Heart right ventricle (tissue), 16 donors: ENCODE measurements around the gene RFT1. TPM values are rescaled to one million over a fixed set of nuclear protein-coding genes. Genes with fewer than 3 reads are reported as not detected.

Experiments used
- ATAC-seq, 8 donors: fragments of 200-7000 bp; cut with Tn5 transposase; one replicate each; pipeline ENCODE4 v1.9.1; 2020; ENCODE audit warnings: mild to moderate bottlenecking in 8 of 8, moderate library complexity in 8 of 8, moderate number of reproducible peaks in 1 of 8
- DNase-seq, 2 donors: peaks; one replicate each; pipeline ENCODE4 v3.0.0-alpha.2; 2020
- H3K27ac ChIP-seq, 10 donors: fragments of 200-600 bp; sonication (generic) in 2 of 10; one replicate each; pipeline versions ENCODE4 v1.5.0 to v1.8.0; 2020 to 2022; ENCODE audit warnings: mild to moderate bottlenecking in 3 of 10
- H3K27me3 ChIP-seq, 7 donors: fragments of 200-600 bp; one replicate each; pipeline ENCODE4 v1.8.0; 2021 to 2022; ENCODE audit warnings: mild to moderate bottlenecking in 2 of 7
- H3K36me3 ChIP-seq, 9 donors: fragments of 200-600 bp; sonication (generic) in 1 of 9; one replicate each; pipeline versions ENCODE4 v1.5.0 to v1.8.0; 2020 to 2022; ENCODE audit warnings: mild to moderate bottlenecking in 2 of 9
- H3K4me1 ChIP-seq, 9 donors: fragments of 200-600 bp; sonication (generic) in 1 of 9; one replicate each; pipeline versions ENCODE4 v1.5.0 to v1.8.0; 2020 to 2022; ENCODE audit warnings: mild to moderate bottlenecking in 4 of 9
- H3K4me3 ChIP-seq, 10 donors: fragments of 200-600 bp; sonication (generic) in 2 of 10; one replicate each; pipeline versions ENCODE4 v1.5.0 to v1.8.0; 2020 to 2022; ENCODE audit warnings: mild to moderate bottlenecking in 7 of 10, moderate library complexity in 2 of 10
- H3K9me3 ChIP-seq, 11 donors: fragments of 200-600 bp in 10 of 11; sonication (generic) in 2 of 11; one replicate each; pipeline versions ENCODE4 v1.5.0 to v1.8.0; 2013 to 2022; ENCODE audit warnings: mild to moderate bottlenecking in 2 of 11, control low read depth in 1 of 11, moderate library complexity in 1 of 11
- CTCF ChIP-seq, 9 donors: fragments of 200-600 bp; sonication (generic) in 2 of 9; IDR thresholded peaks; one replicate each; pipeline versions ENCODE4 v1.5.0 to v1.8.0; 2021 to 2022; ENCODE audit warnings: antibody characterized with exemption in 9 of 9, mild to moderate bottlenecking in 5 of 9, moderate library complexity in 1 of 9
- WGBS, 2 donors: extraction: QIAGEN DNeasy Blood & Tissue Kit; methylation state at CpG; one replicate each; pipeline ENCODE4 v1.1.7; 2013; ENCODE audit warnings: inconsistent platforms in 1 of 2; 5-methylcytosine and 5-hydroxymethylcytosine counted together
- intact Hi-C, 10 donors: fragments of 100-400 bp; cut with DNase I; formaldehyde crosslinking; loops; one replicate each; pipeline versions ENCODE4 v1.11.1 to v1.14.2; 2022
- polyA plus RNA-seq, 2 donors: library from polyadenylated mRNA; stranded (reverse); fragments of 200-250 nt; gene quantifications; one replicate each; pipeline ENCODE4 v1.2.3, GENCODE V29; 2013
- total RNA-seq, 10 donors: library from RNA; stranded (reverse); fragmentation: NEBNext Ultra II Directional in 3 of 10; extraction: Animal tissue kit (Norgen Biotek cat#: 25700) in 3 of 10; gene quantifications; one replicate each; pipeline versions ENCODE4 v1.2.1 to v1.2.4, GENCODE V29; 2021 to 2023
- donor health status: Arrhythmogenic right ventricular cardiomyopathy.
- donor health status: ischemic (EF 13 %, LVEDD 7.1; RV severe dilation, severe dysfunction).
- donor health status: healthy with polysubstance abuse.
- donor health status: DM: no; HTN: yes; CAD: no.
- donor health status: DM: no; HTN: no; CAD: no.
- donor health status: ischemic (EF 25% LVEDD 6.9; RV normal size, moderate dysfunction).
- donor health status: ischemic (EF 25% LVEDD 5.7; RV mildly dilated, moderate dysfunction).
- donor health status: healthy.
- donor health status: DM: yes; HTN: yes; CAD: no.
- donor health status: Ischemic cardiomyopathy.
- donor health status: ischemic (EF 35%, LVEDD 5.7; RV mildly dilated, moderate dysfunction).
- donor health status: nonischemic (EF 11% LVEDD 7.7; RV severe dilation, severe dysfunction).
- donor health status: DM: yes; HTN: yes; CAD: no.
- donor health status: PGD.
- donor health status: ischemic (EF 29% LVEDD 5.4; RV normal size, mild dysfunction).
- donor health status: nonischemic (EF 23%, LVEDD 6.1; RV moderate dilation, normal function).

RFT1 gene
- total and polyA plus RNA-seq, 12 donors: 4.6 to 13.1 (median 9.1) TPM

DNA sequence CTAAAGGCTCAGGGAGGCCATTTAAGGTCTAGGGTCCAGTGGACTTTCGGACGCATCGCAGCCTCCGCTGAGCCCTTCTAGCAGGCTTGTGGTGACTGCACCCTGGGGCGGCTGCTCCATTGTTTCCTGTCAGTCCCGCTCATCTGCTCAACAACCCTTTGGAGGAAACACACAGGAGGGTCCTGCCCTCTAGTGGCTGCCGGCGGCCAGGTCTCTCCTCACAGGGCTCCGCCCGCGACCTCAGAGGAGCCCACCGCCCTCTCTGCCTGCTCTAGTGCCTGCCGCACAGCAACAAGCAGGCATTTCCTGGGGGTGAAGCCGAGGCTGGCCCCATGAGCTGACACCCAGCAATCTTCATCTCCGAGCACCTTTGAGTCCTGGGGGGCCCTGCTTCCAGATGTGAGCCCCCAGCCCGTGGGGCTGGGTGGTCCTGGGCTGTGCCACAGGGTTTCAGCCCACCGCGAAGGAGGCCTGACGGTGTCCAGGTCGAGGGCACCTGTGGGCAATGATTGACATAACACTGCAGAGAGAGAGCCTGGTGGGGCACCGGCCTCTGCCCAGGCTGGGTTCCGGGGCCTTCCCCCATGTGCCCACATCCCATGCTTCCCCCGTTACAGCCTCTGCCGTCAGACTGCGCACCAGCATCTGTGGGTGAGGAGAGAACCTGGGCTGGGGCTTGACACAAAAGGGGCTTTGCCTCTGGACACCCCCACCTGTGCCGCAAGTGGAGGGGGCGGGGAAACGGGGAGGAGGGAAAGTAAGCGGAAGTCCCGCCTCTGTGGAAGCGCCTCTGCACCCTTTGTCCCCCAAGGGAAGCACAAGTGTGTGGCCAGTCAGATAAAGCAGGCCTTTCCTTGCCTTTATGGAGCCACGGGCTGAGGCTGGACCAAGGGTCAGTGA lies 57.3 kb downstream of the RFT1 start:
- peak; percentile 79 to 98 (median 96) for TF ChIP-seq CTCF (IDR thresholded peaks at IDR 0.05)
- Histone ChIP-seq H3K36me3 (peaks cover 0 to 9% (median 0%) of the 10 kb centered on the region in 9 donors), H3K27me3 (no peaks in the 10 kb centered on the region), H3K27ac (peak overlapping the region in 9 of 10 donors; percentile 44 to 85 (median 71)), H3K4me1 (peaks cover 4 to 20% (median 10%) of the 10 kb centered on the region in 9 donors), H3K9me3 (no peaks in the 10 kb centered on the region), H3K4me3 (peak overlapping the region; percentile 33 to 80 (median 72))
- ATAC-seq: peak; percentile 89 to 97 (median 95)
- DNase-seq: peak; percentile 82 to 85
- WGBS, 2 donors: 5 to 12% methylated on average over 32 of the region's 32 CpGs
- intact Hi-C loops: loop anchor here (2.0 to 10.0 kb wide), 13 partner anchors 138 to 332 kb away; partner anchors contain the start of genes NEK4 (in 3 of the 10), ITIH1 (in 2 of the 10) and MUSTN1 (in 1 of the 10)

GRCh38 chr3:53071882-53072431 lies 58.3 kb downstream of the RFT1 start:
- no peaks in the 10 kb centered on the region for H3K9me3 ChIP-seq
- WGBS, 2 donors: 68 to 71% methylated on average over 11 of the region's 11 CpGs
- H3K4me3 ChIP-seq: peak overlapping the region in 5 of 10 donors; percentile 70 to 75 (median 72)
- intact Hi-C loops: loop anchor here (2.0 to 10.0 kb wide), 13 partner anchors 137 to 331 kb away; partner anchors contain the start of genes NEK4 (in 3 of the 10), ITIH1 (in 2 of the 10) and MUSTN1 (in 1 of the 10)
- no peak for ATAC-seq
- no peak for TF ChIP-seq CTCF (IDR thresholded peaks at IDR 0.05)
- peaks cover 4 to 20% (median 10%) of the 10 kb centered on the region in 9 donors for H3K4me1 ChIP-seq
- DNase-seq: no peak
- no peaks in the 10 kb centered on the region for H3K36me3 ChIP-seq
- H3K27ac ChIP-seq: peak overlapping the region in 2 of 10 donors; percentile 76 to 80
- H3K27me3 ChIP-seq: no peaks in the 10 kb centered on the region

GRCh38 chr3:53069422-53070068 lies 60.7 kb downstream of the RFT1 start:
- intact Hi-C loops: loop anchor here (5.0 to 10.0 kb wide), 9 partner anchors 135 to 327 kb away; partner anchors contain the start of genes ITIH1 (in 2 of the 10), NEK4 (in 2 of the 10) and MUSTN1 (in 1 of the 10)
- ATAC-seq (no peak), DNase-seq (no peak)
- Histone ChIP-seq H3K4me1 (peaks cover 4 to 20% (median 10%) of the 10 kb centered on the region in 9 donors), H3K27ac (no peak overlapping the region), H3K9me3 (no peaks in the 10 kb centered on the region), H3K4me3 (no peak overlapping the region), H3K36me3 (no peaks in the 10 kb centered on the region), H3K27me3 (no peaks in the 10 kb centered on the region)
- whole genome bisulfite sequencing, 2 donors: 66 to 72% methylated on average over 4 of the region's 4 CpGs
- TF ChIP-seq CTCF (IDR thresholded peaks at IDR 0.05): no peak

GRCh38 chr3:53068176-53068575 lies 62.1 kb downstream of the RFT1 start:
- Histone ChIP-seq H3K4me3 (no peak overlapping the region), H3K36me3 (no peaks in the 10 kb centered on the region), H3K9me3 (no peaks in the 10 kb centered on the region), H3K27ac (no peak overlapping the region), H3K4me1 (peaks cover 3 to 16% (median 10%) of the 10 kb centered on the region in 9 donors), H3K27me3 (no peaks in the 10 kb centered on the region)
- no peak for TF ChIP-seq CTCF (IDR thresholded peaks at IDR 0.05)
- no peak for ATAC-seq
- intact Hi-C loops: no loop called here
- WGBS, 2 donors: 90 to 96% methylated on average over 3 of the region's 3 CpGs
- no peak for DNase-seq
